GM21723 (cell line): Measurements from ENCODE around the gene OR2T10.
A peak's percentile ranks its signal among the peaks of the same experiment; 100 is the strongest.
"Not testable (repeated sequence)": the region's sequence is repeated elsewhere in the genome, so short reads cannot be mapped to it uniquely, and the experiment has no call there.

Experiments
- ATAC-seq: cut with Tn5 transposase; IDR thresholded peaks from one replicate; pipeline ENCODE4 v1.9.1; 2021; ENCODE audit warnings: mild to moderate bottlenecking, moderate library complexity; ENCODE audit not compliant: unreplicated experiment

Gene OR2T10

DNA sequence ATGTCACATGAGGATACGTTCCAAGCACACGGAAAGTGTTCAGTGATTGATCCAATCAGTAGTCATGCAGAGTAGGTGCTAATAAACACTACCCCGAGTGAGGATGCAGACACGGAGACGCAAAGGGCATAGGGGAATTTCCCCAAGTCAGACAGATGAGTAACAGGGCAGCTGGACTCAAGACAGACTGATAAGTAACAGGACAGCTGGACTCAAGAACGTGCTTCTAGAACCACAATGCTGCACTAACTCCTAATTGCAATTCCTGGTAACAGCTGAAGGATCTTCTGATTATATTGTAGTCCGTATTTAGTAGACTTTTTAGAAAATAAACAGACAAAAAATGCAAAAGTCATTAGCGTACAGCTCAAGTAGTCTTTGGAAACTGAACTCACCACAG is 1.9 kb upstream of the OR2T10 start:
- no peak for ATAC-seq

GRCh38 chr1:248596615-248597014 is 885 bp downstream of the OR2T10 start:
- ATAC-seq: no peak

GRCh38 chr1:248593226-248593625 is 4.3 kb downstream of the OR2T10 start:
- ATAC-seq: no peak

DNA sequence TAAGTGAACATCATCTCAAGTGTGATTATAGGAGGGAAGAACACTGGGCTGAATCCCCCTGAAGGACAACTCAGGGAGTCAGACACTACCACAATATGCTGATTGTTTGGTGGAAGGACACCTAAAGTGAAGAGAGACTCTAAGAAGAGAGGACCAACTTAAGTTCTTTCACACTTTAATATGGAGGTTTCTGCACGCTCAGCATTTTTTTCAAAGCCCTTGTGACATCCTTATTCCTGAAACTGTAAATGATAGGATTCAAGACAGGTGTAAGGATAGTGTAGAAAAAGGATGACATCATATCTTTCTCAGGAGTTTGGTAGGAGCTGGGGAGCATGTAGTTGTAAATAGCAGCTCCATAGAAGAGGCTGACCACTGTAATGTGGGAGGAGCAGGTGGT is 4.8 kb downstream of the OR2T10 start:
- no peak for ATAC-seq

- ATAC-seq: no peak
Measured at GRCh38 chr1:248590055-248590454, 7.4 kb downstream of the OR2T10 start.

DNA sequence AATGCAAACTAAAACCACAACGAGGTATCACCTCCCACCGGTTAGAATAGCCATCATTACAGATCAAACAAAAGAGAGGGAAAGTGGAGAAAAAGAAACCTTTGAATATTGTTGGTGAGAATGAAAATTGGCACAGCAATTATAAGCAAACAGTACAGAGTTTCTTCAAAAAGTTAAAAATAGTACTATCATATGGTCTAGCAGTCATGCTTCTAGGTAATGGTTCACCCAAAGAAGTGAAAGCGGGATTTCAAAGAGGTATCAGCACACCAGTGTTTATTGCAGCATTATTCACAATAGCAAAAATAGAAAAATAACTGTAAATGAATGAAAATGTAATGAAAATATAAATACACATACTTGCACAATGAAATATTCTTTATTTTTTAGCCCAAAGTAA is 8.2 kb downstream of the OR2T10 start:
- no peak for ATAC-seq

DNA sequence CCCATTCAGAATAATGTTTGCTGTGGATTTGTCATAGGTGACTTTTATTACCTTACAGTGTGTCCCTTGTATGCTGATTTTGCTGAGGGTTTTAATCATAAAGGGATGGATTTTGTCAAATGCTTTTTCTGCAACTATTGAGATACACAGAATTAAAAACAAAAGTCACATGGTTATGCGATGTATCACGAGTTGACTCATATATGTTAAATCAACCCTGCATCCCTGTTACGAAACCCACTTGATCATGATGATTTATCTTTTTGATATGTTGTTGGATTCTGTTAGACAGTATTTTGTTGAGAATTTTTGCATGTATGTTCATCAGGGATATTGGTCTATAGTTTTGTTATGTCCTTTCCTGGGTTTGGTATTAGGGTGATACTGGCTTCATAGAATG is 12.2 kb downstream of the OR2T10 start:
- ATAC-seq: no peak

GRCh38 chr1:248576260-248576980 is 21.1 kb downstream of the OR2T10 start:
- no peak for ATAC-seq

GRCh38 chr1:248574657-248575056 is 22.8 kb downstream of the OR2T10 start, which contains the start of gene OR2T34:
Gene OR2T34 (minus strand): TSS chr1:248574757. CDS start chr1:248574757, 0 bp downstream.
- not testable (repeated sequence) for ATAC-seq

GRCh38 chr1:248573856-248574255 is 23.6 kb downstream of the OR2T10 start:
- ATAC-seq: not testable (repeated sequence)

- ATAC-seq: peak; percentile 97
Measured at GRCh38 chr1:248572049-248572448, 25.5 kb downstream of the OR2T10 start.

GRCh38 chr1:248570811-248571210 is 26.7 kb downstream of the OR2T10 start:
- not testable (repeated sequence) for ATAC-seq

GRCh38 chr1:248569049-248569448 is 28.5 kb downstream of the OR2T10 start:
- ATAC-seq: not testable (repeated sequence)

DNA sequence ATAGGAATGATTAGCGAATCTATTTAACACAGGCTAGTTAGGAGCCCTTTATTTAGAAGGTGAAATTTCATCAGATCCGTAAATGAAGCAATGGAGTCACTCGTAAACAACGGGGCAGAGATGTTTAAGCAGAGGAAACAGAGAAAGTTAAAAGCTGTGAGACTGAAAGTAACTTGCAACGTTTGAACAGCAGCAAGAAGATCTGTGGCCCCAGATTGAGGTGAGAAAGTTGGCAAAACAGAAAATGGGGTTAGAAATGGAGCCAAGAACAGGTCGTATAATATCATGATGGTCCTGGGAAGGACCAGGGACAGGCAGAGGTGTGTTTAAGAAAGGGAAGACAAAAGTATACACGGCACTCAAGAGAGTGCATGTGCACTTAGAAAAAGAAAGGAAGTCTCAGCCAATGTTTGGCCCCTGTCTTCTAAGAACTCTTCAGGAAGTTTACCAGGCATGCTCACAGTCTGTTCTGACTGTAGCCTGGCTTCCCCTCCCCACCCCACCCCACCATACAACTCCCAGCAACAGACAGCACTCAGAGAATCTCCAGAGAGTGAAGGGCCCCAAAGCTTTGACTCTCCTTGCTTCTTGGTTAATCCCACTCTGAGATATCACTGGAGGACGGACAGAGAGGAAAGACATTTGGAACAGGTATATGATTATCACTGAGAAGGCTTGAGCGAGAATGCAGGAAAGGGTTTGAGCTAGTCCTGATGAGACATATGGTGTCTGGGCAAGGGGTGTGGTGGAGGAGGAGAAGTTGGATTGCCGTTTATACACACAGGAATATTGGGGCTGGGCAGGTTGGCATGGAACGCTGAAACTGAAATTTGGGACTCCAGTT is 31.7 kb downstream of the OR2T10 start:
- peak; percentile 73 for ATAC-seq

GRCh38 chr1:248562672-248563071 is 34.8 kb downstream of the OR2T10 start, which contains the start of gene OR2T29:
Gene OR2T29 (minus strand): TSS chr1:248562772. CDS start chr1:248559491, 3,281 bp downstream.
- ATAC-seq: not testable (repeated sequence)

GRCh38 chr1:248551027-248551426 is 46.5 kb downstream of the OR2T10 start:
- ATAC-seq: not testable (repeated sequence)

DNA sequence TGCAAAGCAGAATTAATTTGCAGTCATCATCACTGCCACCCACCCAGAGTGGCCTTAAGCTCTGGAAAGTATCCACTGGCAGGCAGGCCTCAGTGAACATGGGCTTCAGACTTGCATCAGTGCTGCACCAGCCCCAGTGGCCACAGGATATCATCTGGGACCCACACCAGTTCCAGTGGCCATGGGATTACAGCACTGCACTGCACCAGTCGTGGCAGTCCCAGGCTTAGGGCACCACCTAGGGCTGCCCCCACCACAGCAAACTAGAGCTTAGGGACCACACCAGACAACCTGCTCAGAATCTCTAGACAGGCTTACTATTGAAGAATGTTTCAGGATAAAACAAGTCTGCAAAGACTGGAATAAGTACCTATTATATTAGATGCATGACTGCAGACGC is 50.1 kb downstream of the OR2T10 start:
- not testable (repeated sequence) for ATAC-seq
